Activated T-cell treated with anti-CD3 and anti-CD28 coated beads, Interleukin-2, amount 50 U/mL, for 24 hours (primary cell): ENCODE results near the gene DIRAS2.

Experiments used
- DNase-seq: peaks from one replicate; pipeline ENCODE4 v3.0.0-alpha.2; 2020
- H3K27ac Mint-ChIP-seq: 2 replicates; pipeline ENCODE4 v1.8.0; 2020; ENCODE audit warnings: mild to moderate bottlenecking, mixed read lengths
- H3K27me3 Mint-ChIP-seq: 2 replicates; pipeline ENCODE4 v1.8.0; 2020; ENCODE audit warnings: mixed read lengths
- H3K36me3 Mint-ChIP-seq: 2 replicates; pipeline ENCODE4 v1.8.0; 2020; ENCODE audit warnings: low read depth, mixed read lengths
- H3K4me1 Mint-ChIP-seq: 2 replicates; pipeline ENCODE4 v1.8.0; 2020; ENCODE audit warnings: low read depth, mixed read lengths
- H3K4me3 Mint-ChIP-seq: 2 replicates; pipeline ENCODE4 v1.8.0; 2020; ENCODE audit warnings: mild to moderate bottlenecking, moderate library complexity, mixed read lengths
- H3K9me3 Mint-ChIP-seq: 2 replicates; pipeline ENCODE4 v1.8.0; 2020; ENCODE audit warnings: mixed read lengths

DIRAS2 gene

GRCh38 chr9:90640361-90640760 is 2.3 kb downstream of the DIRAS2 start:
- Mint-ChIP-seq H3K4me3 (no peak overlapping the region), H3K4me1 (peaks cover 7% of the 10 kb centered on the region), H3K36me3 (no peaks in the 10 kb centered on the region), H3K9me3 (no peaks in the 10 kb centered on the region), H3K27ac (no peak overlapping the region), H3K27me3 (peaks cover 68% of the 10 kb centered on the region)
- DNase-seq: no peak

- no peaks in the 10 kb centered on the region for H3K36me3 Mint-ChIP-seq
- H3K9me3 Mint-ChIP-seq: no peaks in the 10 kb centered on the region
- DNase-seq: no peak
- peaks cover 44% of the 10 kb centered on the region for H3K27me3 Mint-ChIP-seq
- H3K27ac Mint-ChIP-seq: no peak overlapping the region
- peaks cover 7% of the 10 kb centered on the region for H3K4me1 Mint-ChIP-seq
- no peak overlapping the region for H3K4me3 Mint-ChIP-seq
These were observed 5.0 kb downstream of the DIRAS2 start for GRCh38 chr9:90637626-90638025.

- H3K4me1 Mint-ChIP-seq: no peaks in the 10 kb centered on the region
- no peak overlapping the region for H3K4me3 Mint-ChIP-seq
- H3K9me3 Mint-ChIP-seq: no peaks in the 10 kb centered on the region
- DNase-seq: no peak
- no peak overlapping the region for H3K27ac Mint-ChIP-seq
- H3K36me3 Mint-ChIP-seq: no peaks in the 10 kb centered on the region
- H3K27me3 Mint-ChIP-seq: peaks cover 4% of the 10 kb centered on the region
These were observed 9.9 kb downstream of the DIRAS2 start for GRCh38 chr9:90632647-90633207.

- Mint-ChIP-seq H3K36me3 (no peaks in the 10 kb centered on the region), H3K9me3 (no peaks in the 10 kb centered on the region), H3K4me3 (no peak overlapping the region), H3K27me3 (no peaks in the 10 kb centered on the region), H3K4me1 (no peaks in the 10 kb centered on the region), H3K27ac (no peak overlapping the region)
- DNase-seq: no peak
These were observed 10.7 kb downstream of the DIRAS2 start for GRCh38 chr9:90631964-90632363.

- DNase-seq: no peak
- no peak overlapping the region for H3K27ac Mint-ChIP-seq
- no peaks in the 10 kb centered on the region for H3K9me3 Mint-ChIP-seq
- no peaks in the 10 kb centered on the region for H3K27me3 Mint-ChIP-seq
- H3K4me1 Mint-ChIP-seq: no peaks in the 10 kb centered on the region
- H3K4me3 Mint-ChIP-seq: no peak overlapping the region
- no peaks in the 10 kb centered on the region for H3K36me3 Mint-ChIP-seq
These were observed 12.6 kb downstream of the DIRAS2 start for GRCh38 chr9:90629991-90630390.

- Mint-ChIP-seq H3K9me3 (no peaks in the 10 kb centered on the region), H3K4me3 (no peak overlapping the region), H3K27me3 (no peaks in the 10 kb centered on the region), H3K36me3 (no peaks in the 10 kb centered on the region), H3K27ac (no peak overlapping the region), H3K4me1 (no peaks in the 10 kb centered on the region)
- DNase-seq: no peak
These were observed 13.3 kb downstream of the DIRAS2 start for GRCh38 chr9:90629354-90629753.

- H3K4me1 Mint-ChIP-seq: no peaks in the 10 kb centered on the region
- H3K27ac Mint-ChIP-seq: no peak overlapping the region
- no peaks in the 10 kb centered on the region for H3K36me3 Mint-ChIP-seq
- DNase-seq: no peak
- H3K4me3 Mint-ChIP-seq: no peak overlapping the region
- no peaks in the 10 kb centered on the region for H3K9me3 Mint-ChIP-seq
- H3K27me3 Mint-ChIP-seq: peaks cover 18% of the 10 kb centered on the region
These were observed 25.8 kb downstream of the DIRAS2 start for GRCh38 chr9:90616806-90617205.

- Mint-ChIP-seq H3K4me1 (no peaks in the 10 kb centered on the region), H3K27ac (no peak overlapping the region), H3K4me3 (no peak overlapping the region), H3K27me3 (peaks cover 35% of the 10 kb centered on the region), H3K9me3 (no peaks in the 10 kb centered on the region), H3K36me3 (no peaks in the 10 kb centered on the region)
- no peak for DNase-seq
These were observed 29.1 kb downstream of the DIRAS2 start for GRCh38 chr9:90613502-90613901.

GRCh38 chr9:90612957-90613356 is 29.7 kb downstream of the DIRAS2 start:
- no peak for DNase-seq
- Mint-ChIP-seq H3K36me3 (no peaks in the 10 kb centered on the region), H3K27me3 (peaks cover 39% of the 10 kb centered on the region), H3K4me3 (no peak overlapping the region), H3K27ac (no peak overlapping the region), H3K9me3 (no peaks in the 10 kb centered on the region), H3K4me1 (no peaks in the 10 kb centered on the region)

- H3K27ac Mint-ChIP-seq: no peak overlapping the region
These were observed 31.1 kb downstream of the DIRAS2 start for GRCh38 chr9:90611568-90611967.

GRCh38 chr9:90611121-90611520 is 31.5 kb downstream of the DIRAS2 start:
- Mint-ChIP-seq H3K4me1 (no peaks in the 10 kb centered on the region), H3K4me3 (no peak overlapping the region), H3K27ac (no peak overlapping the region), H3K36me3 (no peaks in the 10 kb centered on the region), H3K9me3 (no peaks in the 10 kb centered on the region), H3K27me3 (peaks cover 37% of the 10 kb centered on the region)
- no peak for DNase-seq

More at GRCh38 chr9:90611568-90611967, 31.1 kb downstream of the DIRAS2 start:
- H3K9me3 Mint-ChIP-seq: no peaks in the 10 kb centered on the region
- H3K4me1 Mint-ChIP-seq: no peaks in the 10 kb centered on the region
- peaks cover 37% of the 10 kb centered on the region for H3K27me3 Mint-ChIP-seq
- no peaks in the 10 kb centered on the region for H3K36me3 Mint-ChIP-seq
- no peak overlapping the region for H3K4me3 Mint-ChIP-seq
- DNase-seq: no peak

GRCh38 chr9:90607701-90608516 is 34.7 kb downstream of the DIRAS2 start:
- H3K4me3 Mint-ChIP-seq: no peak overlapping the region
- H3K36me3 Mint-ChIP-seq: no peaks in the 10 kb centered on the region
- peaks cover 30% of the 10 kb centered on the region for H3K27me3 Mint-ChIP-seq

GRCh38 chr9:90600029-90600428 is 42.6 kb downstream of the DIRAS2 start:
- no peaks in the 10 kb centered on the region for H3K9me3 Mint-ChIP-seq
- H3K4me3 Mint-ChIP-seq: no peak overlapping the region
- H3K27me3 Mint-ChIP-seq: peaks cover 42% of the 10 kb centered on the region
- no peaks in the 10 kb centered on the region for H3K36me3 Mint-ChIP-seq
- H3K27ac Mint-ChIP-seq: no peak overlapping the region
- no peaks in the 10 kb centered on the region for H3K4me1 Mint-ChIP-seq
- no peak for DNase-seq

More at GRCh38 chr9:90607701-90608516, 34.7 kb downstream of the DIRAS2 start:
- DNase-seq: no peak
- H3K27ac Mint-ChIP-seq: no peak overlapping the region
- no peaks in the 10 kb centered on the region for H3K9me3 Mint-ChIP-seq
- H3K4me1 Mint-ChIP-seq: no peaks in the 10 kb centered on the region

GRCh38 chr9:90598191-90598590 is 44.4 kb downstream of the DIRAS2 start:
- no peak for DNase-seq
- Mint-ChIP-seq H3K36me3 (no peaks in the 10 kb centered on the region), H3K4me1 (no peaks in the 10 kb centered on the region), H3K27ac (no peak overlapping the region), H3K4me3 (no peak overlapping the region), H3K27me3 (peaks cover 37% of the 10 kb centered on the region), H3K9me3 (peaks cover 4% of the 10 kb centered on the region)

GRCh38 chr9:90593646-90594045 is 49.0 kb downstream of the DIRAS2 start:
- no peaks in the 10 kb centered on the region for H3K36me3 Mint-ChIP-seq
- H3K27ac Mint-ChIP-seq: no peak overlapping the region
- DNase-seq: no peak
- no peak overlapping the region for H3K4me3 Mint-ChIP-seq
- H3K27me3 Mint-ChIP-seq: peaks cover 16% of the 10 kb centered on the region
- H3K4me1 Mint-ChIP-seq: no peaks in the 10 kb centered on the region
- H3K9me3 Mint-ChIP-seq: peaks cover 4% of the 10 kb centered on the region
